Parathyroid adenoma (tissue), 2 donors: ENCODE data around the gene TNXB.

Experiments
- H2AFZ ChIP-seq: fragments of 300-600 bp; sonication (generic); one replicate; pipeline ENCODE4 v1.7.0; 2017; ENCODE audit warnings: antibody characterized with exemption, mild to moderate bottlenecking
- H3K27ac ChIP-seq: fragments of 300-600 bp; sonication (generic); one replicate; pipeline ENCODE4 v1.7.0; 2017
- H3K27me3 ChIP-seq: fragments of 300-600 bp; sonication (generic); one replicate; pipeline ENCODE4 v1.7.0; 2017; ENCODE audit warnings: low read length; ENCODE audit not compliant: control insufficient read depth, insufficient read depth
- H3K36me3 ChIP-seq: fragments of 300-600 bp; sonication (generic); one replicate; pipeline ENCODE4 v1.7.0; 2017; ENCODE audit warnings: low read length; ENCODE audit not compliant: control insufficient read depth, insufficient read depth
- H3K4me1 ChIP-seq: fragments of 300-600 bp; sonication (generic); one replicate; pipeline ENCODE4 v1.7.0; 2017; ENCODE audit warnings: control low read depth
- H3K4me2 ChIP-seq: fragments of 300-600 bp; sonication (generic); one replicate; pipeline ENCODE4 v1.7.0; 2017; ENCODE audit warnings: low read length
- H3K4me3 ChIP-seq: fragments of 300-600 bp; sonication (generic); one replicate; pipeline ENCODE4 v1.7.0; 2017; ENCODE audit warnings: low read depth, low read length
- H3K79me2 ChIP-seq: fragments of 300-600 bp; sonication (generic); one replicate; pipeline ENCODE4 v1.7.0; 2017; ENCODE audit warnings: control low read depth
- H3K9ac ChIP-seq: fragments of 300-600 bp; sonication (generic); one replicate; pipeline ENCODE4 v1.7.0; 2017; ENCODE audit warnings: mild to moderate bottlenecking
- H3K9me3 ChIP-seq: fragments of 300-600 bp; sonication (generic); one replicate; pipeline ENCODE4 v1.7.0; 2017; ENCODE audit warnings: low read length; ENCODE audit not compliant: control insufficient read depth
- CTCF ChIP-seq: fragments of 300-600 bp; sonication (generic); IDR thresholded peaks from one replicate; pipeline ENCODE4 v1.7.0; 2017; ENCODE audit warnings: antibody characterized with exemption, mild to moderate bottlenecking
- donor health status: primary hyperparathyroidism.

Gene TNXB

GRCh38 chr6:32126880-32127279, 17.7 kb upstream of the TNXB start:
- Histone ChIP-seq H3K4me2 (peak overlapping the region; percentile 94), H3K4me1 (peaks cover 18% of the 10 kb centered on the region), H3K79me2 (peaks cover 14% of the 10 kb centered on the region), H3K27me3 (no peaks in the 10 kb centered on the region), H3K9ac (no peak overlapping the region), H3K36me3 (no peaks in the 10 kb centered on the region), H3K27ac (no peak overlapping the region), H3K4me3 (peak overlapping the region; percentile 100), H3K9me3 (no peaks in the 10 kb centered on the region), H2AFZ (no peak overlapping the region)
- TF ChIP-seq CTCF: no peak

DNA sequence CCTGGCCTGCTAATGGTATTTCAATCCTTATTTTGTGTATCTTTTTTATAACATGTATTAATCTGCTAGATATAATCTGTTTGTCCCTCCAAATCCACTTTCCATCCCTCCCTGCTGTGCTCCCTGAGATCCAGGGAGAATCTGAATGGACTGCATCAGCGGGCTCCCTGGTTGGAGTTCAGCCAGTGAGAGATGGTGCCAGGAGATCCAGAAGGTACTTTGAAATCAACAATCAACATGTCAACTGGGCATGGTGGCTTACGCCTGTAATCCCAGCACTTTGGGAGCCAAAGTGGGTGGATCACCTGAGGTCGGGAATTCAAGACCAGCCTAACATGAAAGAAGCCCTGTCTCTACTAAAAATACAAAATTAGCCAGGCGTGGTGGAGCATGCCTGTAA, 14.5 kb upstream of the TNXB start:
- no peak overlapping the region for H3K4me2 ChIP-seq
- peaks cover 14% of the 10 kb centered on the region for H3K79me2 ChIP-seq
- H3K4me1 ChIP-seq: peaks cover 13% of the 10 kb centered on the region
- no peak overlapping the region for H2AFZ ChIP-seq
- no peaks in the 10 kb centered on the region for H3K9me3 ChIP-seq
- no peak overlapping the region for H3K4me3 ChIP-seq
- TF ChIP-seq CTCF: no peak
- no peaks in the 10 kb centered on the region for H3K36me3 ChIP-seq
- H3K9ac ChIP-seq: no peak overlapping the region
- H3K27me3 ChIP-seq: no peaks in the 10 kb centered on the region
- H3K27ac ChIP-seq: no peak overlapping the region

DNA sequence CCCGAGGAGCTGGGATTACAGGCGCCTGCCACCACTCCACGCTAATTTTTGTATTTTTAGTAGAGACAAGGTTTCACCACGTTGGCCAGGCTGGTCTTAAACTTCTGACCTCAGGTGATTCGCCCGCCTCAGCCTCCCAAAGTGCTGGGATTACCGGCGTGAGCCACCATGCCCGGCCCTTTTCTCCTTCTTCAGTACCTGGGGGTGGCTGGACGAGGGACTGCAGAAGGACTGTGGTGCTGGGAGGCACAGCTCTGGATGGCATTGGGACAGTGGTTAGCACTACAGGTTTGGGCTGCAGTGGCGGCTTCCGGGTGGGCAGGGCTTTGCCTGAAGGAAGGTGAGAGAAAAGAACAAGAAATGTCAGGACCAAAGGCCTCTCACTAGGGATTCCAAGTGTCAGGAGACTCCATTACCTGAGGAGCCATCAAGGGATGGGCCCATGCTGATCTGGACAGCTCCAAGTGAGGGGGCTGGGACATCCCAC, 11.5 kb upstream of the TNXB start:
- H3K27ac ChIP-seq: no peak overlapping the region
- H3K4me1 ChIP-seq: no peaks in the 10 kb centered on the region
- no peaks in the 10 kb centered on the region for H3K9me3 ChIP-seq
- no peak overlapping the region for H3K4me2 ChIP-seq
- no peak for TF ChIP-seq CTCF
- H3K36me3 ChIP-seq: no peaks in the 10 kb centered on the region
- H3K9ac ChIP-seq: no peak overlapping the region
- no peaks in the 10 kb centered on the region for H3K79me2 ChIP-seq
- no peak overlapping the region for H3K4me3 ChIP-seq
- no peaks in the 10 kb centered on the region for H3K27me3 ChIP-seq
- H2AFZ ChIP-seq: no peak overlapping the region

GRCh38 chr6:32118782-32119628, 9.9 kb upstream of the TNXB start:
- Histone ChIP-seq H3K9me3 (no peaks in the 10 kb centered on the region), H3K36me3 (no peaks in the 10 kb centered on the region), H3K4me2 (peak overlapping the region; percentile 12), H3K9ac (no peak overlapping the region), H3K79me2 (no peaks in the 10 kb centered on the region), H3K27me3 (no peaks in the 10 kb centered on the region), H3K4me3 (peak overlapping the region; percentile 28), H3K4me1 (no peaks in the 10 kb centered on the region), H2AFZ (no peak overlapping the region), H3K27ac (no peak overlapping the region)
- TF ChIP-seq CTCF: peak; percentile 94

- Histone ChIP-seq H3K9me3 (no peaks in the 10 kb centered on the region), H3K36me3 (no peaks in the 10 kb centered on the region), H3K4me3 (no peak overlapping the region), H2AFZ (no peak overlapping the region), H3K4me2 (no peak overlapping the region), H3K27me3 (no peaks in the 10 kb centered on the region), H3K79me2 (no peaks in the 10 kb centered on the region), H3K9ac (no peak overlapping the region), H3K4me1 (no peaks in the 10 kb centered on the region), H3K27ac (no peak overlapping the region)
- no peak for TF ChIP-seq CTCF
These were observed 8.3 kb upstream of the TNXB start for GRCh38 chr6:32117461-32117860.
